OCI-LY7 (cell line): Measurements from ENCODE around the gene ZDHHC17.
"Not testable (repeated sequence)": the region's sequence is repeated elsewhere in the genome, so short reads cannot be mapped to it uniquely, and the experiment has no call there.

Experiments
- CTCF ChIP-seq: fragments of 200-600 bp; sonication (generic); conservative IDR thresholded peaks from 2 replicates; pipeline ENCODE4 v1.5.1; 2014; ENCODE audit warnings: mild to moderate bottlenecking, antibody characterized with exemption, low read length, moderate library complexity, mixed read lengths
- EZH2phosphoT487 ChIP-seq: fragments of 200-600 bp; sonication (generic); IDR thresholded peaks from 2 replicates; pipeline ENCODE4 v1.6.1; 2018; ENCODE audit warnings: low read depth, borderline replicate concordance, mild to moderate bottlenecking, mixed run types, antibody characterized with exemption, low read length, moderate library complexity, mixed read lengths

GRCh38 chr12:76779310-76779709, 15.4 kb downstream of the ZDHHC17 start:
- not testable (repeated sequence) for TF ChIP-seq CTCF, EZH2phosphoT487
